Measurements from ENCODE around the gene MCIDAS. TPM values are rescaled to one million over a fixed set of nuclear protein-coding genes. Genes with fewer than 3 reads are reported as not detected.

MCIDAS gene
- total RNA-seq, 1 donor from 2014 or later: not detected

DNA sequence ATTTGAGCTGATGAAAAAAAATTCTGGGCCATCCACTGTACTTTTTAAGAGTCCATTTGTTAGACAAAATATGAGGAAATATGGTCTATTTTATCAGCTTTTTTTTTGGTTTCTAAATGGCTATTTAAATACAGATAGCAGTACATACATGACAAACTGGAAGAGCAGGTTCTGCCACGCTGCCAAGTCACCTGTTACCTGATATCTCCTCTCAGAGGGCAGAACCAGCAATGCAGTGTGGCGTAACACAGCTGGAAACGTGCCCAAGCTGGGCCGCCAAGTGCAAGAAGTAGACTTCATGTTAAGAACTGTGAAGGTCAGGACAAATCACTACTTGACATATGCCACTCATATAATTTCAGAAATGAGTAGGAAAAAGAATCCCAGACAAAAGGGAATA is 8.1 kb downstream of the MCIDAS start:
- H3K9me3 Mint-ChIP-seq (ENCODE audit: unreplicated experiment): no peaks in the 10 kb centered on the region
- H3K4me1 Mint-ChIP-seq (ENCODE audit: unreplicated experiment): peaks cover 24% of the 10 kb centered on the region
- H3K4me3 Mint-ChIP-seq (ENCODE audit: unreplicated experiment): no peak overlapping the region
- no peaks in the 10 kb centered on the region for H3K36me3 Mint-ChIP-seq (ENCODE audit: unreplicated experiment)
- peaks cover 87% of the 10 kb centered on the region for H3K27me3 Mint-ChIP-seq (ENCODE audit: unreplicated experiment)
- H3K27ac Mint-ChIP-seq (ENCODE audit: unreplicated experiment): no peak overlapping the region
- TF ChIP-seq, protein P1, sequence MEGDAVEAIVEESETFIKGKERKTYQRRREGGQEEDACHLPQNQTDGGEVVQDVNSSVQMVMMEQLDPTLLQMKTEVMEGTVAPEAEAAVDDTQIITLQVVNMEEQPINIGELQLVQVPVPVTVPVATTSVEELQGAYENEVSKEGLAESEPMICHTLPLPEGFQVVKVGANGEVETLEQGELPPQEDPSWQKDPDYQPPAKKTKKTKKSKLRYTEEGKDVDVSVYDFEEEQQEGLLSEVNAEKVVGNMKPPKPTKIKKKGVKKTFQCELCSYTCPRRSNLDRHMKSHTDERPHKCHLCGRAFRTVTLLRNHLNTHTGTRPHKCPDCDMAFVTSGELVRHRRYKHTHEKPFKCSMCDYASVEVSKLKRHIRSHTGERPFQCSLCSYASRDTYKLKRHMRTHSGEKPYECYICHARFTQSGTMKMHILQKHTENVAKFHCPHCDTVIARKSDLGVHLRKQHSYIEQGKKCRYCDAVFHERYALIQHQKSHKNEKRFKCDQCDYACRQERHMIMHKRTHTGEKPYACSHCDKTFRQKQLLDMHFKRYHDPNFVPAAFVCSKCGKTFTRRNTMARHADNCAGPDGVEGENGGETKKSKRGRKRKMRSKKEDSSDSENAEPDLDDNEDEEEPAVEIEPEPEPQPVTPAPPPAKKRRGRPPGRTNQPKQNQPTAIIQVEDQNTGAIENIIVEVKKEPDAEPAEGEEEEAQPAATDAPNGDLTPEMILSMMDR (IDR thresholded peaks at IDR 0.05): no peak
- DNase-seq (ENCODE audit: extremely low spot score, unreplicated experiment): no peak

DNA sequence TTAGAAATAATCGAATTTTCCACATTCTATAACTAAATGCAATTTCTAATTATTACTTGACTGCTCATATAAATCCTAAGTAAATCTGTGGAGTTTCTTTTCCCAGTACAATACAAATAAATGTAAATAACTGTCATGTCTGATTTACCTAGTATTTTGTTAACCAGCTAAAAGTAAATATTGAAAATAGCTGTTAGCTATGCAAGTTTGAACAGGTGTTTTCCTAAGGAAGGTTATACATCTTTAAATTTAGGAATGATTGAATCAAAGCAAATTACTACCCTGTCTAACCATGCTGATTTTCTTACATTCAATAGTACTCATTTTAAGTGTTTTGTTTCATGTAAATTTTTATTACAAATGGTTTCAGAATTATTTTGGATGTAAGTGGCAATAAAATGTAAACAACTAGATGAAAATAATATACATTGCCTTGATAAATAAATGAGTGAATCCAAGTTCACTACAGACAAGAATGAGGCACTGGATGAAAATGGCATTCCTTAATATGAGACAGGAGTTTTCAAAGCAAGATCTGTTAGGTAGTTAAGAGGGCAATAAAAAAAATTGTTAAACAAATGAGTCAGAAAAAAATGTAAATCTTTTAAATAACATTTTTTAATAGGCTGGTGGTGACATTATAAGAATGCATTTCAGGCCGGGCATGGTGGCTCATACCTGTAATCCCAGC is 15.8 kb downstream of the MCIDAS start:
- Mint-ChIP-seq H3K9me3 (ENCODE audit: unreplicated experiment) (no peaks in the 10 kb centered on the region), H3K27me3 (ENCODE audit: unreplicated experiment) (peaks cover 73% of the 10 kb centered on the region), H3K27ac (ENCODE audit: unreplicated experiment) (no peak overlapping the region), H3K4me3 (ENCODE audit: unreplicated experiment) (no peak overlapping the region), H3K4me1 (ENCODE audit: unreplicated experiment) (no peaks in the 10 kb centered on the region), H3K36me3 (ENCODE audit: unreplicated experiment) (no peaks in the 10 kb centered on the region)
- no peak for DNase-seq (ENCODE audit: extremely low spot score, unreplicated experiment)
- TF ChIP-seq, protein P1 (IDR thresholded peaks at IDR 0.05): no peak

DNA sequence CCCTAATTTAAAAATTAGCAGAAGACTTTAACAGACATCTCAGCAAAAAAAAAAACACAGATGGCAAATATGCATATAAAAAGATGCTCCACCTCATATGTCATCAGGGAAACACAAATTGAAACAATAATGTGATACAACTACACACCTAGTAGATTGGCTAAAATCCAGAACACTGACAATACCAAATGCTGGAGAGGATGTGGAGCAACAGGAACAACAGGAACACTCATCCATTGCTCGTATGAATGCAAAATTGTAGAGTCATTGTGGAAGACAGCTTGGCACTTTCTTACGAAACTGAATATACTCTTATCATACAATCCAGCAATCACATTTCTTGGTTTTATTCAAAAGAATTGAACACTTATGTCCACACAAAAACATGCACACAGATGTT is 22.1 kb downstream of the MCIDAS start:
- TF ChIP-seq, protein P1 (IDR thresholded peaks at IDR 0.05): no peak

DNA sequence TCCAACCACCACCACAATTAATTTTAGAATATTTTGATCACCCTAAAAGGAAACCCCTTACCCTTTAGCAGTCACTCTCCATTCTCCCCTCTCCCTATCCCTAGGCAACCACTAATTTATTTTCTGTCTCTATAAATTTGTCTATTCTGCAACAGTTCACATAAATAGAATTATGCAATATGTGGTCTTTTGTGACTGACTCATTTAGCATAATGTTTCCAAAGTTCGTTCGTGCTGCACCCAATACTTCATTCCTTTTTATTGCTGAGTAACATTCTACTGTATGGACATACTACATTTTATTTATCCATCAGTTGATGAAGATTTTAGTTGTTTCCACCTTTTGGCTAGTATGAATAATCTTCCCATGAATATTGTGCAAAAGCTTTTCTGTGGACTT is 36.0 kb downstream of the MCIDAS start:
- Mint-ChIP-seq H3K27ac (ENCODE audit: unreplicated experiment) (no peak overlapping the region), H3K4me3 (ENCODE audit: unreplicated experiment) (no peak overlapping the region), H3K4me1 (ENCODE audit: unreplicated experiment) (no peaks in the 10 kb centered on the region), H3K36me3 (ENCODE audit: unreplicated experiment) (no peaks in the 10 kb centered on the region), H3K9me3 (ENCODE audit: unreplicated experiment) (no peaks in the 10 kb centered on the region), H3K27me3 (ENCODE audit: unreplicated experiment) (peaks cover 87% of the 10 kb centered on the region)
- TF ChIP-seq, protein P1 (IDR thresholded peaks at IDR 0.05): no peak
- no peak for DNase-seq (ENCODE audit: extremely low spot score, unreplicated experiment)

More for the DNA sequence above, 22.1 kb downstream of the MCIDAS start:
- Mint-ChIP-seq H3K4me3 (ENCODE audit: unreplicated experiment) (no peak overlapping the region), H3K9me3 (ENCODE audit: unreplicated experiment) (no peaks in the 10 kb centered on the region), H3K27ac (ENCODE audit: unreplicated experiment) (no peak overlapping the region), H3K4me1 (ENCODE audit: unreplicated experiment) (no peaks in the 10 kb centered on the region), H3K36me3 (ENCODE audit: unreplicated experiment) (no peaks in the 10 kb centered on the region), H3K27me3 (ENCODE audit: unreplicated experiment) (peaks cover 76% of the 10 kb centered on the region)
- DNase-seq (ENCODE audit: extremely low spot score, unreplicated experiment): no peak

DNA sequence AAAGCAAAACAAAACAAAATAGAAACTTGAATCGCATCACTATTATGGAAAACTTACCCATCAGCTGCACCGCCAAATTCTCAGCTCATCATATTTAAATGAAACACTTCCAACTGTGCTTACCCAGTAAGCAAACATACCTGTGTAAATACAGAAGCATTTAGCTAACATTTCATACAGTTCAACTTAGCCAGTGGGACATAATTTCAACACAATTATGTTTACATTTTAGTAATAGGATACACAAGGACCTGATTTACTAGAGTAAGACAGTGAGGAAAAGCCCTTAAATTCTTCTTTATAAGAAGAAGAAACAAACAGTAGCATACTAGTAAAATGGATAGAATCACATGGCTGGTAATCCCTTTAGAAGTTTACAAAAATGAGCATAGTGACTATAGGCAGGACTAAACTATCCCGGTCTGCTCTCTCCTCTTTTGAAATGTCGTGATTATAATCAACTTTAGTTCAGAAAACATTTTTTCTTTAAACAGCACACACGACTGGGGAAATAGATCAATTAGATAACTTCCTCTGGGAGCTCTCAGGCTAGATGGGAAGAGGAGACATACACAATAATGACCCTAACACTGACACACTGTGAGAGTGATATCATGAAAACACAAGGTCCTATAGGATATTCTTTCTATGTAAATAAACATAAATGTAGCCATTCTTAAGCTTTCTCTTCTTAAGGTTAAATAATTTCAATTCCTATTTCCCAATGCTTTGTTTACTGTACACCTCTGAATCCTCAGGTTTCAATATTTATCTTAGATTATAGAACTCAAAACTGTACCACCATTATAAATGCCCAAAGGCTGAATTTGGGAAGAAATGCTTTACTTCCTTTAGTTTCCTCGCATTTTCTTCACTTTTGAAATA is 38.2 kb downstream of the MCIDAS start:
- Mint-ChIP-seq H3K9me3 (ENCODE audit: unreplicated experiment) (peaks cover 3% of the 10 kb centered on the region), H3K27ac (ENCODE audit: unreplicated experiment) (no peak overlapping the region), H3K4me3 (ENCODE audit: unreplicated experiment) (no peak overlapping the region), H3K27me3 (ENCODE audit: unreplicated experiment) (peaks cover 86% of the 10 kb centered on the region), H3K36me3 (ENCODE audit: unreplicated experiment) (no peaks in the 10 kb centered on the region), H3K4me1 (ENCODE audit: unreplicated experiment) (no peaks in the 10 kb centered on the region)
- TF ChIP-seq, protein P1 (IDR thresholded peaks at IDR 0.05): no peak
- DNase-seq (ENCODE audit: extremely low spot score, unreplicated experiment): no peak

Data from osteocyte (in vitro differentiated cells).